H9 (cell line): Measurements from ENCODE around the gene FSIP1. TPM values are rescaled to one million over a fixed set of nuclear protein-coding genes. Genes with fewer than 3 reads are reported as not detected.

Experiments
- DNase-seq: peaks from one replicate; pipeline ENCODE4 v3.0.0-alpha.2; 2017
- H2AFZ ChIP-seq: one replicate; pipeline ENCODE4 v1.6.1; 2013; ENCODE audit warnings: mild to moderate bottlenecking, low read length, control low read depth, moderate library complexity
- H2AK5ac ChIP-seq: 2 replicates; pipeline ENCODE4 v1.6.1; 2013; ENCODE audit warnings: low read length, control low read depth, mixed read lengths; ENCODE audit not compliant: insufficient read length
- H2BK120ac ChIP-seq: one replicate; pipeline ENCODE4 v1.6.1; 2013; ENCODE audit warnings: low read depth, mild to moderate bottlenecking, low read length, control low read depth, inconsistent platforms; ENCODE audit not compliant: poor library complexity, severe bottlenecking
- H2BK12ac ChIP-seq: 2 replicates; pipeline ENCODE4 v1.6.1; 2013; ENCODE audit warnings: low read length, control low read depth, mixed read lengths, low read depth; ENCODE audit not compliant: insufficient read length
- H2BK15ac ChIP-seq: 2 replicates; pipeline ENCODE4 v1.6.1; 2013; ENCODE audit warnings: low read depth, low read length, control low read depth
- H2BK20ac ChIP-seq: one replicate; pipeline ENCODE4 v1.6.1; 2013; ENCODE audit warnings: low read depth, mild to moderate bottlenecking, low read length, control low read depth, inconsistent platforms; ENCODE audit not compliant: poor library complexity, severe bottlenecking
- H2BK5ac ChIP-seq: 2 replicates; pipeline ENCODE4 v1.6.1; 2013; ENCODE audit warnings: low read length, control low read depth, mixed read lengths; ENCODE audit not compliant: insufficient read length
- H3K14ac ChIP-seq: 2 replicates; pipeline ENCODE4 v1.6.1; 2013; ENCODE audit warnings: low read length, control low read depth; ENCODE audit not compliant: insufficient read depth
- H3K18ac ChIP-seq: 2 replicates; pipeline ENCODE4 v1.6.1; 2013; ENCODE audit warnings: low read depth, mild to moderate bottlenecking, mixed read lengths, low read length, control low read depth; ENCODE audit not compliant: insufficient read length
- H3K23ac ChIP-seq: 2 replicates; pipeline ENCODE4 v1.6.1; 2013; ENCODE audit warnings: low read length, control low read depth, mixed read lengths, low read depth; ENCODE audit not compliant: insufficient read length
- H3K23me2 ChIP-seq: 2 replicates; pipeline ENCODE4 v1.6.1; 2013; ENCODE audit warnings: low read depth, mild to moderate bottlenecking, mixed read lengths, low read length, control low read depth; ENCODE audit not compliant: insufficient read length, poor library complexity, severe bottlenecking
- H3K27ac ChIP-seq: 2 replicates; pipeline ENCODE4 v1.5.1; 2013; ENCODE audit warnings: low read length, control low read depth, mixed read lengths, low read depth; ENCODE audit not compliant: insufficient read length
- H3K27me3 ChIP-seq: 2 replicates; pipeline ENCODE4 v1.6.1; 2013; ENCODE audit warnings: low read length, control low read depth, inconsistent platforms; ENCODE audit not compliant: insufficient read depth
- H3K4ac ChIP-seq: 2 replicates; pipeline ENCODE4 v1.6.1; 2013; ENCODE audit warnings: low read depth, mild to moderate bottlenecking, control low read depth, inconsistent platforms, low read length, moderate library complexity
- H3K4me1 ChIP-seq: 2 replicates; pipeline ENCODE4 v1.6.1; 2013; ENCODE audit warnings: low read length, control low read depth, inconsistent platforms; ENCODE audit not compliant: insufficient read depth
- H3K4me2 ChIP-seq: 2 replicates; pipeline ENCODE4 v1.6.1; 2013; ENCODE audit warnings: low read length, control low read depth, mixed read lengths; ENCODE audit not compliant: insufficient read length, insufficient read depth
- H3K56ac ChIP-seq: 2 replicates; pipeline ENCODE4 v1.6.1; 2013; ENCODE audit warnings: low read depth, mild to moderate bottlenecking, mixed read lengths, low read length, control low read depth; ENCODE audit not compliant: insufficient read length
- H3K79me1 ChIP-seq: 2 replicates; pipeline ENCODE4 v1.6.1; 2013; ENCODE audit warnings: low read depth, mild to moderate bottlenecking, moderate library complexity, low read length, control low read depth, inconsistent platforms; ENCODE audit not compliant: insufficient read depth, poor library complexity, severe bottlenecking
- H3K79me2 ChIP-seq: 2 replicates; pipeline ENCODE4 v1.6.1; 2013; ENCODE audit warnings: low read length, control low read depth, inconsistent platforms; ENCODE audit not compliant: insufficient read depth
- H3K9ac ChIP-seq: 2 replicates; pipeline ENCODE4 v1.6.1; 2013; ENCODE audit warnings: low read length, control low read depth, mixed read lengths; ENCODE audit not compliant: insufficient read length; ENCODE audit errors: extremely low read depth
- H3K9me3 ChIP-seq: one replicate; pipeline ENCODE4 v1.6.1; 2013; ENCODE audit warnings: low read depth, low read length, inconsistent platforms; ENCODE audit not compliant: control insufficient read depth
- H3T11ph ChIP-seq: one replicate; pipeline ENCODE4 v1.6.1; 2013; ENCODE audit warnings: mild to moderate bottlenecking, low read length, control low read depth, inconsistent platforms
- H4K20me1 ChIP-seq: one replicate; pipeline ENCODE4 v1.6.1; 2013; ENCODE audit not compliant: control insufficient read depth, insufficient read length, insufficient read depth
- H4K5ac ChIP-seq: 2 replicates; pipeline ENCODE4 v1.6.1; 2013; ENCODE audit warnings: low read depth, mild to moderate bottlenecking, mixed read lengths, low read length, control low read depth; ENCODE audit not compliant: insufficient read length
- H4K8ac ChIP-seq: replicated peaks from 2 replicates; pipeline ENCODE4 v1.6.1; 2013; ENCODE audit warnings: low read length, control low read depth, mixed read lengths, low read depth; ENCODE audit not compliant: insufficient read length
- H4K91ac ChIP-seq: 2 replicates; pipeline ENCODE4 v1.6.1; 2013; ENCODE audit warnings: low read depth, mild to moderate bottlenecking, moderate library complexity, mixed read lengths, low read length, control low read depth; ENCODE audit not compliant: insufficient read length
- H3K27ac Mint-ChIP-seq, 3 experiments: 2 replicates in 2 of 3; 3 replicates in 1 of 3; pipeline ENCODE4 v1.8.0; 2020 to 2021; ENCODE audit warnings: mixed read lengths in 3 of 3, mild to moderate bottlenecking in 1 of 3, moderate library complexity in 1 of 3
- H3K27me3 Mint-ChIP-seq: 2 replicates; pipeline ENCODE4 v1.8.0; 2021; ENCODE audit warnings: low read depth, mild to moderate bottlenecking, moderate library complexity, mixed read lengths
- H3K36me3 Mint-ChIP-seq, 3 experiments: 2 replicates in 2 of 3; 3 replicates in 1 of 3; pipeline ENCODE4 v1.8.0; 2020 to 2021; ENCODE audit warnings: low read depth in 3 of 3, mixed read lengths in 3 of 3; ENCODE audit not compliant: insufficient read depth in 1 of 3
- H3K4me1 Mint-ChIP-seq, 2 experiments: 2 replicates each; pipeline ENCODE4 v1.8.0; 2020; ENCODE audit warnings: mixed read lengths in 2 of 2
- H3K4me3 Mint-ChIP-seq, 2 experiments: 2 replicates in 1 of 2; 3 replicates in 1 of 2; pipeline ENCODE4 v1.8.0; 2020 to 2021; ENCODE audit warnings: mild to moderate bottlenecking in 2 of 2, mixed read lengths in 2 of 2, moderate library complexity in 1 of 2
- H3K9me3 Mint-ChIP-seq, 2 experiments: 2 replicates in 1 of 2; 3 replicates in 1 of 2; pipeline ENCODE4 v1.8.0; 2020; ENCODE audit warnings: mild to moderate bottlenecking in 2 of 2, mixed read lengths in 2 of 2, moderate library complexity in 1 of 2
- CTCF ChIP-seq: fragments of 200-600 bp; sonication (generic); conservative IDR thresholded peaks from 3 replicates; pipeline ENCODE4 v1.8.0; 2021; ENCODE audit warnings: antibody characterized with exemption, mild to moderate bottlenecking
- WGBS: extraction: QIAGEN DNeasy Blood & Tissue Kit; methylation state at CpG from one replicate; pipeline ENCODE4 v1.1.7; 2013; ENCODE audit warnings: missing lambda C conversion rate, low lambda C conversion rate, mixed read lengths; ENCODE audit not compliant: insufficient read length; ENCODE audit errors: extremely low coverage; 5-methylcytosine and 5-hydroxymethylcytosine counted together
- total RNA-seq: library from RNA; stranded (reverse); gene quantifications from 2 replicates; pipeline ENCODE4 v1.2.1, GENCODE V29; 2021

FSIP1 gene
- total RNA-seq, 1 experiment from 2014 or later: 0.96 TPM

- TF ChIP-seq CTCF: no peak
- Histone ChIP-seq H4K5ac (no peak overlapping the region), H3K18ac (no peak overlapping the region), H3K4ac (no peak overlapping the region), H3T11ph (no peak overlapping the region), H3K9me3 (no peaks in the 10 kb centered on the region), H3K23ac (no peak overlapping the region), H4K8ac (no peak overlapping the region), H3K23me2 (no peaks in the 10 kb centered on the region), H2AFZ (no peak overlapping the region), H3K56ac (no peak overlapping the region), H3K79me1 (peaks cover 4% of the 10 kb centered on the region), H4K20me1 (no peaks in the 10 kb centered on the region), H2BK15ac (no peak overlapping the region), H3K27ac (no peak overlapping the region), H3K9ac (no peak overlapping the region), H2AK5ac (no peak overlapping the region), H3K27me3 (no peaks in the 10 kb centered on the region), H2BK120ac (no peak overlapping the region), H3K14ac (no peak overlapping the region), H2BK12ac (no peak overlapping the region), H3K79me2 (peaks cover 10% of the 10 kb centered on the region; the same call in 1 of the 2 replicates), H2BK5ac (no peak overlapping the region), H3K4me1 (peaks cover 7% of the 10 kb centered on the region), H4K91ac (no peak overlapping the region), H2BK20ac (no peak overlapping the region), H3K4me2 (no peak overlapping the region)
- H3K9me3 Mint-ChIP-seq: no peaks in the 10 kb centered on the region
- peaks cover 34 to 63% (median 63%) of the 10 kb centered on the region in 3 experiments for H3K36me3 Mint-ChIP-seq
- H3K27me3 Mint-ChIP-seq: no peaks in the 10 kb centered on the region
- peaks cover 39 to 44% of the 10 kb centered on the region in 2 experiments for H3K4me1 Mint-ChIP-seq
- no CpG with 5 or more reads among the region's 2 CpGs for WGBS
- peak overlapping the region in 1 of 3 experiments; percentile 78; a peak in 1 of 7 replicates for H3K27ac Mint-ChIP-seq
- H3K4me3 Mint-ChIP-seq: no peak overlapping the region
- DNase-seq: no peak
Measured at GRCh38 chr15:39804026-39804425, 21.4 kb upstream of the FSIP1 start.
